ENCODE data around the gene TRPC6.

The TRPC6 gene

GRCh38 chr11:101574886-101575285 is 8.9 kb downstream of the TRPC6 start:
- TF ChIP-seq CTCF (IDR thresholded peaks at IDR 0.05; ENCODE audit: control insufficient read depth, extremely low read depth, insufficient read depth) = no peak
- H3K4me3 ChIP-seq (ENCODE audit: low read depth, low read length) = no peak overlapping the region
- no peak for DNase-seq (ENCODE audit: low read depth)

GRCh38 chr11:101567071-101567470 is 16.7 kb downstream of the TRPC6 start:
- no peak overlapping the region for H3K4me3 ChIP-seq (ENCODE audit: low read depth, low read length)
- DNase-seq (ENCODE audit: low read depth) = no peak
- TF ChIP-seq CTCF (IDR thresholded peaks at IDR 0.05; ENCODE audit: control insufficient read depth, extremely low read depth, insufficient read depth) = no peak

- TF ChIP-seq CTCF (IDR thresholded peaks at IDR 0.05; ENCODE audit: control insufficient read depth, extremely low read depth, insufficient read depth) = no peak
- DNase-seq (ENCODE audit: low read depth) = no peak
- no peak overlapping the region for H3K4me3 ChIP-seq (ENCODE audit: low read depth, low read length)
These were observed 17.2 kb downstream of the TRPC6 start for GRCh38 chr11:101566626-101567025.

GRCh38 chr11:101563166-101563565 is 20.6 kb downstream of the TRPC6 start:
- TF ChIP-seq CTCF (IDR thresholded peaks at IDR 0.05; ENCODE audit: control insufficient read depth, extremely low read depth, insufficient read depth) = no peak
- DNase-seq (ENCODE audit: low read depth) = no peak

GRCh38 chr11:101555366-101555765 is 28.4 kb downstream of the TRPC6 start:
- TF ChIP-seq CTCF (IDR thresholded peaks at IDR 0.05; ENCODE audit: control insufficient read depth, extremely low read depth, insufficient read depth) = no peak
- no peak for DNase-seq (ENCODE audit: low read depth)
- no peak overlapping the region for H3K4me3 ChIP-seq (ENCODE audit: low read depth, low read length)

More at GRCh38 chr11:101563166-101563565, 20.6 kb downstream of the TRPC6 start:
- H3K4me3 ChIP-seq (ENCODE audit: low read depth, low read length) = no peak overlapping the region

- no peak overlapping the region for H3K4me3 ChIP-seq (ENCODE audit: low read depth, low read length)
- no peak for DNase-seq (ENCODE audit: low read depth)
- TF ChIP-seq CTCF (IDR thresholded peaks at IDR 0.05; ENCODE audit: control insufficient read depth, extremely low read depth, insufficient read depth) = no peak
These were observed 29.9 kb downstream of the TRPC6 start for GRCh38 chr11:101553891-101554292.

- DNase-seq (ENCODE audit: low read depth) = no peak
- no peak for TF ChIP-seq CTCF (IDR thresholded peaks at IDR 0.05; ENCODE audit: control insufficient read depth, extremely low read depth, insufficient read depth)
- no peak overlapping the region for H3K4me3 ChIP-seq (ENCODE audit: low read depth, low read length)
These were observed 30.9 kb downstream of the TRPC6 start for GRCh38 chr11:101552888-101553287.
